Measurements from ENCODE around the gene FAM240A. TPM values are rescaled to one million over a fixed set of nuclear protein-coding genes. Genes with fewer than 3 reads are reported as not detected.
"Not testable (repeated sequence)": the region's sequence is repeated elsewhere in the genome, so short reads cannot be mapped to it uniquely, and the experiment has no call there.

FAM240A gene
- total and polyA plus RNA-seq, 2 donors from 2014 or later = 0.44 TPM; not detected in 1

DNA sequence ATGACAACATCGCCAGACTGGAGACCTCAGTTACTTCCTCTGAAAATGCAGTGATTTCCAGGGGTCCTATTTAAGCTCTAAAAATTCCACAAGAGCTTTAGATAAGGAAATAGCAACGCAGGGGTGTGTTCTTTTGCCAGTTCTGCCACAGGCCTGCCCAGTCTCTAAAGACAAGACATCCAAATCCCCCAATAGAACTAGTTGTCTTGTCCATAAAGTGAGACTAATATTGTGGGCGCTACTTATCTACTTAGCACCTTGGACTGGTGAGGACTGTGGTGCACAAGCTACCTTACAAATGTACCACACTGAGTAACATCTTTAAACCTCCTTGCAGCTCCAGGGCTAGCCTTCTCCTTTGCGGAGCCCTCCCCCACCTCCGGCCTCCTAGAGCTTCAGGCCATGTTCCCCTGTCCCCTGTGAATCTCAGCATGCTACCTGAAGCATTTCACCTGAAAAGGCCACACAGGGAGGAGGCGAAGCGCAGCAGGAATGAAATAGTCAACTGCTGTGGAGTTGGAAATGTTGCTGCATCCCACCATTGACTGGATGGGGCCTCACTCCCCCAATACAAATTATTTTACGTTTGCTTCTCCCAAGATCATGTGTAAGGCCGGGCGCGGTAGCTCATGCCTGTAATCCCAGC lies 36.6 kb upstream of the FAM240A start:
- H3K9ac ChIP-seq (ENCODE audit: low read length in 3 of 3) = no peak overlapping the region
- peak overlapping the region in 1 of 2 donors; percentile 63 for H3K27ac ChIP-seq (ENCODE audit: low read depth in 2 of 2, low read length in 2 of 2)
- TF ChIP-seq CTCF (IDR thresholded peaks at IDR 0.05; ENCODE audit: borderline replicate concordance, extremely low read depth, insufficient read depth) = no peak
- no peak overlapping the region for H3K4me3 ChIP-seq (ENCODE audit: low read length in 3 of 3)
- peaks cover 0 to 7% (median 0%) of the 10 kb centered on the region in 3 donors for H3K4me1 ChIP-seq (ENCODE audit: control insufficient read depth in 2 of 3, insufficient read depth in 2 of 3, low read depth in 1 of 3, low read length in 3 of 3)
- FAIRE-seq = no peak
- intact Hi-C loops (cut with DNase I) = no loop called here
- peaks cover 5% of the 10 kb centered on the region for H3K27me3 ChIP-seq (ENCODE audit: control insufficient read depth, insufficient read depth, low read length)
- no peak for DNase-seq
- no peaks in the 10 kb centered on the region for H3K36me3 ChIP-seq (ENCODE audit: control insufficient read depth in 2 of 3, insufficient read depth in 3 of 3, low read length in 3 of 3)
- H3K9me3 ChIP-seq (ENCODE audit: control insufficient read depth in 2 of 3, insufficient read depth in 1 of 3, low read length in 3 of 3) = no peaks in the 10 kb centered on the region

DNA sequence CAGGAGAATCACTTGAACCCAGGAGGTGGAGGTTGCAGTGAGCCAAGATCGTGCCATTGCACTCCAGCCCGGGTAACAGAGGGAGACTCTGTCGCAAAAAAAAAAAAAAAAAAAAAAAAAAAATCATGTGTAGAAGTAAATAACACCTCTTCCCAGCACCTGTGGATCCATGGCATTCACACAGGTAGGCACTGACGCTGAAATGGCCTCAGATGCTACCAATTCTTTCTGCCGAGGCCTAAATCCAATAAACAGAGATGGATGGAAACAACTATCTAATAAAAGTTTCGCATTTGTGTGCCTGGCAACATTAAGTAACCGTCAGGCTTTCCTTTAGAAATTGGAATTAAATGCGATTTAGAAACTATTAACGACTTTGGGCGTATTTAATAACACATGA lies 35.9 kb upstream of the FAM240A start:
- Histone ChIP-seq H3K36me3 (ENCODE audit: control insufficient read depth in 2 of 3, insufficient read depth in 3 of 3, low read length in 3 of 3) (no peaks in the 10 kb centered on the region), H3K9me3 (ENCODE audit: control insufficient read depth in 2 of 3, insufficient read depth in 1 of 3, low read length in 3 of 3) (no peaks in the 10 kb centered on the region), H3K4me3 (ENCODE audit: low read length in 3 of 3) (no peak overlapping the region), H3K9ac (ENCODE audit: low read length in 3 of 3) (peak overlapping the region in 1 of 3 donors; percentile 4), H3K27me3 (ENCODE audit: control insufficient read depth, insufficient read depth, low read length) (peaks cover 5% of the 10 kb centered on the region), H3K27ac (ENCODE audit: low read depth in 2 of 2, low read length in 2 of 2) (peak overlapping the region in 1 of 2 donors; percentile 34), H3K4me1 (ENCODE audit: control insufficient read depth in 2 of 3, insufficient read depth in 2 of 3, low read depth in 1 of 3, low read length in 3 of 3) (peaks cover 0 to 9% (median 0%) of the 10 kb centered on the region in 3 donors)
- intact Hi-C loops (cut with DNase I) = no loop called here
- DNase-seq = no peak
- no peak for FAIRE-seq
- no peak for TF ChIP-seq CTCF (IDR thresholded peaks at IDR 0.05; ENCODE audit: borderline replicate concordance, extremely low read depth, insufficient read depth)

GRCh38 chr3:46576879-46577278 lies 35.4 kb upstream of the FAM240A start:
- H3K9me3 ChIP-seq (ENCODE audit: control insufficient read depth in 2 of 3, insufficient read depth in 1 of 3, low read length in 3 of 3) = no peaks in the 10 kb centered on the region
- H3K4me3 ChIP-seq (ENCODE audit: low read length in 3 of 3) = no peak overlapping the region
- DNase-seq (peak; percentile 54 to 84 (median 69)), FAIRE-seq (no peak)
- peak overlapping the region in 1 of 2 donors; percentile 34 for H3K27ac ChIP-seq (ENCODE audit: low read depth in 2 of 2, low read length in 2 of 2)
- H3K4me1 ChIP-seq (ENCODE audit: control insufficient read depth in 2 of 3, insufficient read depth in 2 of 3, low read depth in 1 of 3, low read length in 3 of 3) = peaks cover 0 to 9% (median 0%) of the 10 kb centered on the region in 3 donors
- no peak for TF ChIP-seq CTCF (IDR thresholded peaks at IDR 0.05; ENCODE audit: borderline replicate concordance, extremely low read depth, insufficient read depth)
- no peaks in the 10 kb centered on the region for H3K36me3 ChIP-seq (ENCODE audit: control insufficient read depth in 2 of 3, insufficient read depth in 3 of 3, low read length in 3 of 3)
- intact Hi-C loops (cut with DNase I) = no loop called here
- H3K9ac ChIP-seq (ENCODE audit: low read length in 3 of 3) = peak overlapping the region in 1 of 3 donors; percentile 4
- peaks cover 5% of the 10 kb centered on the region for H3K27me3 ChIP-seq (ENCODE audit: control insufficient read depth, insufficient read depth, low read length)

DNA sequence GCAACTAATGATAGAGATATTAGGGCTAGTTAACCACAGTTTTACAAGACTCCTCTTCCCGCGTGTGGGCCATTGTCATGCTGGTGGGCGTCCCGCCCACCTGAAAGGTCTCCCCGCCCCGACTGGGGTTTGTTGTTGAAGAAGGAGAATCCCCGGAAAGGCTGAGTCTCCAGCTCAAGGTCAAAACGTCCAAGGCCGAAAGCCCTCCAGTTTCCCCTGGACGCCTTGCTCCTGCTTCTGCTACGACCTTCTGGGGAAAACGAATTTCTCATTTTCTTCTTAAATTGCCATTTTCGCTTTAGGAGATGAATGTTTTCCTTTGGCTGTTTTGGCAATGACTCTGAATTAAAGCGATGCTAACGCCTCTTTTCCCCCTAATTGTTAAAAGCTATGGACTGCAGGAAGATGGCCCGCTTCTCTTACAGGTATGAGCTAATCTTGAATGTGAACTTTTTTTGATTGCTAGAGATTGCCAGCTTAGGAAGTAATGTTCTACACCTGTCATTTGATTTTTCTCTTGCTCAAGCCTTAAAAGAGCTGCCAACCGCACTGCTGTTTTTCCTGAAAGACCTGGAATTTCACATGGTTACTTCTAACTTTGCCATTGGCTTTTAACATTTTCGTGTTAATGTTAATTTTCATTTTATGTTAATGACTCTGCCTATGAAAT lies 34.6 kb upstream of the FAM240A start:
- H3K9me3 ChIP-seq (ENCODE audit: control insufficient read depth in 2 of 3, insufficient read depth in 1 of 3, low read length in 3 of 3); H3K27me3 ChIP-seq (ENCODE audit: control insufficient read depth, insufficient read depth, low read length); H3K9ac ChIP-seq (ENCODE audit: low read length in 3 of 3); DNase-seq; intact Hi-C loops (cut with DNase I); H3K4me3 ChIP-seq (ENCODE audit: low read length in 3 of 3); H3K36me3 ChIP-seq (ENCODE audit: control insufficient read depth in 2 of 3, insufficient read depth in 3 of 3, low read length in 3 of 3); H3K27ac ChIP-seq (ENCODE audit: low read depth in 2 of 2, low read length in 2 of 2); FAIRE-seq: not testable (repeated sequence)
- H3K4me1 ChIP-seq (ENCODE audit: control insufficient read depth in 2 of 3, insufficient read depth in 2 of 3, low read depth in 1 of 3, low read length in 3 of 3) = peaks cover 0 to 13% (median 0%) of the 10 kb centered on the region in 3 donors
